Measurements from ENCODE around the gene SRSF1. TPM values are rescaled to one million over a fixed set of nuclear protein-coding genes. Genes with fewer than 3 reads are reported as not detected.
"Not testable (repeated sequence)": the region's sequence is repeated elsewhere in the genome, so short reads cannot be mapped to it uniquely, and the experiment has no call there.

Gene SRSF1
- total RNA-seq, 1 donor from 2014 or later = 300 TPM

DNA sequence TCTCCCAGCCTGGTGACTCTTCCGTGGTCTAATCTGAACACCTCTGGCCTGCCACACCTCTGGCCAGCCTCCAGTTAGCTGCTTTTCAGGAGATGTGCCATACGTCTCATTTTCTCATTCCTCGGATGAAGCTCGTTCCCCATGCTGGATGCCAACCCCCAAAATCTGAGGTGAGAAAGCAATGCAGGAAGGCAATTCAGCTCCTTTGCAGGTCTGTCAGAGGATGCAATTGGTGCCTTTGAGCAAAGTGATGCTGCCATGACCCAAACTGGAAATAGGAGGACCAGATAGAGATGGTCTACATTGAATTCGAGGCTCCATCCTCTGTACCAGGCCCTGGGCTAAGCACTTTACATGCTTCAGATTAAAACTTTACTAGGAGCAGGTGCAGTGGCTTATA is 40.8 kb downstream of the SRSF1 start:
- no peak for DNase-seq (ENCODE audit: low read depth in 2 of 2)

DNA sequence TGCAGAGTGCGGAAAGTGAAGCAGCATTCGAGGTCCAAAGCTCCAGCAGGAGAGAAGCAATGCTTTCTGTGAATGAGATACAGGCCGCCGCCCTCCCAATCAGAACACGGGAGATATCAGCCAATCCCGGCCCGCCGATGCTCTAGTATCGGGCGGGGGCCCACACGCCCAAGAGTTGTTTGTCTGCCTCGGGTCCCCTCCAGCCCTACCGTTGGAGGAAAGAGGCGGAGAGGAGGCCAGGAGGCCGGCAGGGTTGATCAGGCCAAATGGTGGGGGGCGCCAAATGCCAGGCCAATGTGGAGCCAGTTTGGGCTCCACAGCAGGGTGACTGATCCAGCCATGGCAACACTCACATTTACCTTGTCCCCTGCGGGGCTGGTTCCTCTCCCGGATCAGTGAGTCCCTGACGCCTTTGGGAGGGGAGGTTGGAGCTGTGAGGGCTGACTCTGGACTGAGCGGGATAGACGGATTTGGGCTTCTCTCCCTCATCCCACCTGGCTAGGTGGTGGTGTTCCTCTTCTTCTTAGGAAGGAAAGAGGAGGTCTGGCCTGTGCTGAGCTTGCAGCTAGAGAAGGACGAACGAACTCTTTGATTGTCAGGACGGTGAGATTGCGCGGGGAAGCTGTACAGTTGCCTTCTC is 41.4 kb downstream of the SRSF1 start:
- DNase-seq (ENCODE audit: low read depth in 2 of 2) = no peak

DNA sequence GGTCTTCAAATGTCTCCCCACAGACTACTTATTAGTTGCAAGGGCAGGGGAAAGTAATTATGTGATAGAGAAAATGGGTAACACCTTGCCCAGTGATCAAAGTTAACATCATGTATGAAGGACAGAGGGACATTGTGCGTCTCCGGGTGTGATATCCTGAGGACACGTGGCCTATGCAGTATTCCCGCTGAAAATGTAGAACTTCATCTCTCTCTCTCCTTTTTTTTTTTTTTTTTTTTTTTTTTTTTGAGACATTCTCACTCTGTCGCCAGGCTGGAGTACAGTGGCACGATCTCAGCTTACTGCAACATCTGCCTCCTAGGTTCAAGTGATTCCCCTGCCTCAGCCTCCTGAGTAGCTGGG is 43.9 kb downstream of the SRSF1 start:
- no peak for DNase-seq (ENCODE audit: low read depth in 2 of 2)

DNA sequence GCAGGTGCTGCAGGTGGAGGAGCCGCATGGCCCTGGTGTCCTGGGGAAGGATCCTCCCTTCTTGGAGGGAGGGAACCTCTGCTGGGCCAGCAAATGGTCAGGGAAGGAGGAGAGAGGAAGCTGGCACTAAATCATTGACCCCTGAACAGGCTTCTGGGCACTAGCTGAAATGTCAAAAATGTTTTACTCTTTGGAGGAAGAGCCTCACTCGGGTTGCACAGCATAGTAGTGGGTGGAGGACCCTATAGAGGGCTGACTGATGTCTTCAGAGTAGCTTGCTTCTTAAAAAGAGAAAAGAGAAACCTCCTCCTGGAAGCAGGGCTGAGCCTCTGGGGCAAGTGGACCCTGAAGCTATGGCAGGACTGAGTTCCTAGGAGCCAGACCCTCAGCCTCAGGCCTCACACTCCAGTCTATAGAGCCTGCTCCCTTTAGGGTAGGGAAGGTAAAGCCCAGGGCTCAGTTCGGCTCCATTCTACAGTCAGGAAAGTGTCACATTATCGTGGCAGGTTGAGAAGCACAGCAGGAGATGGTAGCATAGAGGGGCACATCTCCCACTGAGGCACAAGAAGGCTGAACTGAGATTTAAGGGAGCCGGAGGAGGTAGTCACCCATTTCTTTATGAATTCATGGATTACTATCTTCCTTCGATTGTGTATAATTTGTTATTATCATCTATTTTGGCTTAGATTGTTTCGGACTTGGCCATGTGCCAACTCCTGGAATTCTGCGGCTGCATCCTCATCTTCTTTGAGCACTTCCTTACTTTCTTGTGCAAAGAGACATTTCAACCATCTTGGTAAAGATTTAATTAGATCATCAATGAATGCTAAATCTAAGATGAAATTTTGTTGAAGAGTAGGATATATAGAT is 44.5 kb downstream of the SRSF1 start:
- no peak for DNase-seq (ENCODE audit: low read depth in 2 of 2)

DNA sequence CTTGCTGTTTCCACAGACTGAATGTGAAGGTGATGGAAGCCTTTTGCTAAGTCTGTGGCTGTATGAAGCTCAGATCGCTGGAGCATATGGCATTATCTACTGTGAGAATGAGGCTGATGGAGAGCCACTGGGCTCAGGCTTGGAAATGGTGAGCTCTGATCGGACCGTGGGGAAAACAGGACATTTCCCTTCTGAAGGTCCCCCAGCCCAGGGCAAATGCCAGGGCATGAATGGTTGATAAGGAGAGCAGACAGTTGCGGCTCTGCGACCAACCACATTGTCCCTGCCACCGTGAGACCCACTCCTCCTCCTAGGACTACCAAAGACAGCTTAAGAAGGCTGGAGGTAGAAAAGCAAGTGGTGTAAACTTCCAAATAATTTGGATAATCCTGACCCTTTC is 47.1 kb downstream of the SRSF1 start:
- DNase-seq (ENCODE audit: low read depth in 2 of 2) = no peak

DNA sequence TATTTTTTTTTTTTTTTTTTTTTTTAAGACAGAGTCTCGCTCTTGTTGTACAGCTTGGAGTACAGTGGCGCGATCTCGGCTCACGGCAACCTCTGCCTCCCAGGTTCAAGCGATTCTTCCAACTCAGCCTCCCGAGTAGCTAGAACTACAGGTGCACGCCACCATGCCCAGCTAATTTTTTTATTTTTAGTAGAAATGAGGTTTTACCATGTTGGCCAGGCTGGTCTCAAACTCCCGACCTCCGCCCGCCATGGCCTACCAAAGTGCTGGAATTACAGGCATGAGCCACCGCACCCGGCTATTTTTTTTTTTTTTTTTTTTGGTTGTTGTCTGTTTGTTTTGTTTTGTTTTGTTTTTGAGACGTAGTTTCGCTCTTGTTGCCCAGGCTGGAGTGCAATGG is 48.7 kb downstream of the SRSF1 start:
- not testable (repeated sequence) for DNase-seq (ENCODE audit: low read depth in 2 of 2)

DNA sequence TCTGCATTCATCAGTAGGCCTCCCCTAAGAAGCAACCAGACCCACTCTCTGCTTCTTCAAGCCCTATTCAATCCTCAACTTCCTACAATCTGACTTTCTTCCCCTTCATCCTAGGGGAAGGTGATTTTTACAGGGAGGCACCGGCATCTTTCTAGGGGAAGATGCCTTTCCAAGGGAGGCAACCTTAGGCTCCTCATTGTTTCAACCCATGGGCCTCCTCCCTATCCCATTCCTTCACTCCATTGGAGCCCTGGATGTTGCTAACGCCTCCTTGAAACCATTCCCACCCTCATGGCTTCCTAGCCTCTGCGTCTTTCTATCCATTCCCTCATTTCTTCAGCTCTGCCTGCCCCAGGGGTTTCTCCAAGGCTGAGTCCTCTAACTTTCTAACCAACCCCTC is 49.2 kb downstream of the SRSF1 start:
- no peak for DNase-seq (ENCODE audit: low read depth in 2 of 2)

DNA sequence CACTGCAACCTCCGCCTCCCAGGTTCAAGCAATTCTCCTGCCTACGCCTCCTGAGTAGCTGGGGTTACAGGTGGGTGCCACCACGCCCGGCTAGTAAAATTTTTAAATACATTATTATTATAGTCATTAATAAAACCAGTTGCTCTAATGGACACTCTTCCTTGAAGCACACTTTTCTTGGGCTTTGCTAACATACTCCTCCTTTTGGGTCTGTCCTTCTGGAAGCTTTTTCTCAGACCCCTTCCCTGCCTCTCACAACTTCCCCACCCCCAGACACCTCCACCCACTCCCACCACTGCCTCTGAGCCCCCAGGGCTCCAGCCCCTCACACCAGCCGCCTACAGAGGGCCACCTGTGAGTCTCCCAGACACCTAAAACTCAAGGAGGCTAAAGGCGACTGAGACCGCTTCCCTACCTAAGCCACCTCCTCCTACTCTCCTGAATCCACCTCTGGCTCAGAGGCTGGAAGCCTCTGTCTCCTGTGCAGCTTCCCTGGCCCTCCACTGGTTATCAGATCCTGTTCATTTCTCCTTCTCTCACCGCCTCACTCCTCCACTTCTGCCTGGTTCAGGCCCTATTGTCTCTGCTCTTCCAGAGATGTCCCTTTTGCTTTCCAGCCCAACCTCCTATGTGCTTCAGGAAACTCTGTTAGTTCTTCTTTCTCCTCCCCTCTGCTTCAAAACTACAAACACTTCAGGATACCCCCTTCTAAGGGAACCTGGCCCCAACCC is 49.8 kb downstream of the SRSF1 start:
- DNase-seq (ENCODE audit: low read depth in 2 of 2) = no peak

DNA sequence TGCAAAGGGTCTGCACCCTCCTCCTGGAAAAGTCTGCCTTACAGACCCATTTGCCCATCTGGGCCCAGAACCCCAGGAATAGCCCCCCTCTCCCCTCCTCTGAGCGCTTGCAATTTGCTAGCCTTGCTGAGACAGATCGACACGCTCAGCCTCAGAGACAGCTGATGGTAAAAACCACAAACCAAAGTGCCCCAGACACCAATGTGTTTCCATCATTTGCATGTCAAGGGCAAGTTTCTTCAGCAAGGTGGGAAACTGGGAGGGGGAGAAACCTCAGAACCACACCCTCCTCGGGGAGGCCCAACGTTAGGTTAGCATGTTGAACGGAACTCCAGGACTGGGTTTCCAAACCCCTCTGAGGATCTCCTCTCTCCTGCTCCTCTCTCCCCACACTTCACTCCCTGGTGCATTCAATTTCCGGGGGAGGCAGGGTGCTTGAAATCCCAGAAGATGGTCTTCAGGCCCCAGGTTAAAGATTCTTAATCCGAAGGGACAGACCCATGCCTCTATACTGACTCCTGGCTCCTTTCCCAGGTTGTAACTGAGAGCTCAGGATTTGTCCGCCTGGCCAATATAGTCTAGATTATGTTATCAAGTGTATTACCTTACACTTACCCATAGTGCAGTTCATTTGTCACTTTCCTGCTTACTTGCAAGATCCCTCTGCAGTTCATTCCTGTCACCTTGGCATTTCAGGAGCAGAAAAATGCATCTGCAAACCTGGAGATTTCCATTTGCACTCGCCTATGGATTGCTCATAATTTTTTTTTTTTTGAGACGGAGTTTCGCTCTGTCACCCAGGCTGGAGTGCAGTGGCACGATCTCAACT is 50.5 kb downstream of the SRSF1 start:
- DNase-seq (ENCODE audit: low read depth in 2 of 2) = no peak

DNA sequence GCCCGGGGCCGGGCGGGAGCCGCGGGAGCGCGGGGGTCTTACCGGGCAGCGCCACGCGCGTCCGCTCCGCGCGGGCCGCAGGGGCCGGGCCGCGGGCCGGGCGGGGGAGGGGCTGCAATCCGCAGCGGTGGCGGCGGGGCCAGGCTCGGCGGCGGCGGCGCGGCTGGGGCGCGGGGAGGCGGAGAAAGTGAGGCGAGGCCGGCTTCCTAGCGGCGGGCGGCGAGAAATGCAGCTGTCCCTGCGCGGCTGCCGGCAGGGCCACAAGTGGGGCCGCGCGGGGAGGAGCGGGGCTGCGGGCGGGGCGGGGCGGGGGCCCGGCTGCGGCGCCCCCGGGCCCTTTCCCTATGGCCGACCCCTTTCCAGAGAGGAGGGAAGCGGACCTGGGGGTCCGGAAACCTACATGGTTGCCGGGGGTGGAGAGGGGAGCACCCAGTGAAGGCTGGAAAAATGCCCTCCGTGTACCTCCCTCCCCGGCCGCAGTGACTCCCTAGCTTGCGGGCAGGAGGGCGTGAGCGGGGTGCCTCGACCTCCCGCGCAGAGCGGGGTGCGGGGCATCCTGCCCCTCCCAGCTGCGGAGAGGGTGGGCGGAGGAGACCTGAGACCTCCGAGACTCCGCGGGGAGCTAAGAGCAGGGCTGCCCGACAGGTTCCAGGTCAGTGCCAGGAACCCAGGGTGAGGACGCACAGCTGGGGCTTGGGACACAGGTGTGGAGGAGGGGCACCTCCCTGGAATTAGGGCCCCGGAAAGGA is 51.7 kb downstream of the SRSF1 start, which contains the start of gene CUEDC1:
TSS of gene CUEDC1 (minus strand) at position 230 of the 749 bp plus-strand sequence. CDS start 69,848 bp downstream, outside the sequence.
- DNase-seq (ENCODE audit: low read depth in 2 of 2) = peak; percentile 68 to 76

DNA sequence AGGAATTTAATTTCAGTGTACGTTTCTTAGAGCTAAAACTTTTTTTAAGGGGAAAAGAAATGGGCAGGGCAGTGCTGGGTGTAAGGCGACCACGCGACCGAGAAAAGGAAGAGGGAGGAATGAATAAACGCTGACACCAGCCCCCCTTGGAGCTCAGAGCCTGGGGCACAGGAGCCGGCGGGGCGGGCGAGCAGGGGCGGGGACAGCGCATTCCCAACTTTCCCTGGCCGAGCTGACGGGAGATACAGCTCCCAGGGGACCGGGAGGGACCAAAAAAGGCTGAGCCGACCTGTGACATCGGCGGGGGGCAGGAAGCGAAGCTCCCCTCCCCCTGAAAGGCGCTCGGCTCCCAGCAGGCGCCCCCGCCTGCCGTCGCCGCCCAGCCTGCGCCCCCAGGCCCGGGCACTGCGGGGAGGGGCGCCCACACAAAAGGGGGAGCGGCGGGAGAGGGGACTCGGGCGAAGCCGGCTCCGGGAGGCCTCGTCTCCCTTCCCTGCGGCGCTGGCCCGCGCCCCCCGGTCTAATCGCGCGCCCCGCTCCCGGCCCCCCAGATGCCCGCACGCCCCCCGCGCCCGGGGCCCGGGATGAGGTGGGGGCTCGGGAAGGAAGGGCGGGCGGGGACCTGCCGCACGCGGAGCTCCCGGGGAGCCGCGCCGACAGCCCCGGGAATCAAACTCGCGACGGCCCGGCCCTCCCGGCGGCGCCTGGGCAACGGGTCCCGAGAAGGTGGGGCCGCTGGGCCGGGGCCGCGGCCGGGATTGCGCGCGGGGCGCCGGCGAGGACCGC is 52.5 kb downstream of the SRSF1 start:
- DNase-seq (ENCODE audit: low read depth in 2 of 2) = peak; percentile 38 to 42

DNA sequence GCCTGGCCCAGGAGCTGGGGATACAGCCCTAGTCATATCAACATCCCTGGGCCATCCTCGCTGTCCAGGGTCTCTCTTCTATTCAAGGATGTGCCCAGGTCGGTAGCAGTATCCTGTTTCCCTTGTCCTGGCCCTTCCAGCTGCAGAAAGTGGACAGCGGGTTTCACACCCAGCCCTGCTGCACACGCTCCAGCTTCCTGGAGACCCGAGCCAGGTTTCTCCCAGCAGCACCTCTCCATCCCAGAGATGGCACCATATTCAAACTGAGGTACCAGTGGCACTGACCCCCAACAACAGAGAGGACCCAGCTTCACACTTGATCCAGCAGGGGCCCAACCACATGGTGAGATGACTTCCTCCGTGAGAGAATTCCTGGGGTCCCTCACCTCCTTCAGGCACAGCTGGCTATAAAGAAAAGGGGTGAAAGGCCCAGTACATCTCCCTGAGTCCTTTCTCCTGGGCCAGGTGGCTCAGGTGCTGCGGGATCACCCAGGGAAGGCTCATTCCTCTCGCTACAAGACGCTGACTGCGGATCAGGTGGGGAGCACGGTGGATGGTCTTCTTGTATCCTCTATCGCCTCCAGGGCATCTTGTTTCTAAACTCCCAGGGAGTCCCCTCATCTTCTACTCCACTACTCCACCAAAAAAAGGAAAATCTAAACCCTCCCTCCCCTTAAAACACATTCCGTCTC is 53.2 kb downstream of the SRSF1 start:
- DNase-seq (ENCODE audit: low read depth in 2 of 2) = peak in 1 of 2 donors; percentile 22

Other genes with a start within 250 kb of the SRSF1 start
- 22.0 and 24.0 TPM in 2 replicates for gene MRPS23, start 157.2 kb downstream of the SRSF1 start, total RNA-seq
- gene CUEDC1, start 51.8 kb downstream of the SRSF1 start, total RNA-seq = 3.2 and 4.6 TPM in 2 replicates
- gene VEZF1, start 19.0 kb downstream of the SRSF1 start, total RNA-seq = 18.7 and 23.0 TPM in 2 replicates
- gene DYNLL2, start 76.2 kb upstream of the SRSF1 start, total RNA-seq = 8.5 and 14.7 TPM in 2 replicates
- not detected in 2 replicates for gene OR4D1, start 141.1 kb upstream of the SRSF1 start, total RNA-seq
- not detected in 2 replicates for gene OR4D2, start 159.7 kb upstream of the SRSF1 start, total RNA-seq
- gene EPX, start 185.5 kb upstream of the SRSF1 start, total RNA-seq = not detected in 2 replicates
- 8.1 and 9.6 TPM in 2 replicates for gene MKS1, start 212.0 kb upstream of the SRSF1 start, total RNA-seq
- gene LPO, start 231.3 kb upstream of the SRSF1 start, total RNA-seq = not detected in 2 replicates

Measured in lung microvascular endothelial cell (primary cell).